Posterior vena cava (tissue), 2 donors: ENCODE results near the gene ITFG1. TPM values are rescaled to one million over a fixed set of nuclear protein-coding genes. Genes with fewer than 3 reads are reported as not detected.
"Not testable (repeated sequence)": the region's sequence is repeated elsewhere in the genome, so short reads cannot be mapped to it uniquely, and the experiment has no call there.

Source experiments
- DNase-seq: peaks from one replicate; pipeline ENCODE4 v3.0.0-alpha.2; 2020; ENCODE audit warnings: low spot score
- intact Hi-C, 2 donors: fragments of 100-400 bp; cut with DNase I; formaldehyde crosslinking; loops; one replicate each; pipeline versions ENCODE4 v1.14.1 to v1.14.2; 2022 to 2023
- total RNA-seq, 2 donors: library from RNA; stranded (reverse); fragmentation: NEBNext Ultra II Directional; extraction: Animal tissue kit (Norgen Biotek cat#: 25700); gene quantifications; one replicate each; pipeline ENCODE4 v1.2.1, GENCODE V29; 2021
- donor health status: DM: yes; HTN: yes; CAD: no.
- donor health status: DM: yes; HTN: yes; CAD: no.

The ITFG1 gene
- total RNA-seq, 2 donors from 2014 or later: 37.6 to 43.7 TPM

- intact Hi-C loops: no loop called here
- DNase-seq: no peak
Observed at GRCh38 chr16:47476654-47477345, 15.9 kb upstream of the ITFG1 start.

- DNase-seq: no peak
- intact Hi-C loops: no loop called here
Observed at GRCh38 chr16:47475786-47476185, 14.9 kb upstream of the ITFG1 start.

GRCh38 chr16:47473792-47474191 is 12.9 kb upstream of the ITFG1 start:
- intact Hi-C loops: no loop called here
- no peak for DNase-seq

- DNase-seq: not testable (repeated sequence)
Observed at GRCh38 chr16:47473004-47473403, 12.1 kb upstream of the ITFG1 start.

GRCh38 chr16:47470810-47471209 is 9.9 kb upstream of the ITFG1 start:
- no peak for DNase-seq
- intact Hi-C loops: no loop called here

More at GRCh38 chr16:47473004-47473403, 12.1 kb upstream of the ITFG1 start:
- intact Hi-C loops: not testable (repeated sequence)

GRCh38 chr16:47470211-47470610 is 9.3 kb upstream of the ITFG1 start:
- intact Hi-C loops: no loop called here
- DNase-seq: no peak

GRCh38 chr16:47469227-47469626 is 8.4 kb upstream of the ITFG1 start:
- no peak for DNase-seq
- intact Hi-C loops: no loop called here

- intact Hi-C loops, DNase-seq: not testable (repeated sequence)
Observed at GRCh38 chr16:47468070-47468689, 7.3 kb upstream of the ITFG1 start.

GRCh38 chr16:47467501-47467900 is 6.6 kb upstream of the ITFG1 start:
- intact Hi-C loops: no loop called here
- no peak for DNase-seq

GRCh38 chr16:47465919-47466630 is 5.2 kb upstream of the ITFG1 start:
- intact Hi-C loops: no loop called here

GRCh38 chr16:47463771-47464624 is 3.1 kb upstream of the ITFG1 start:
- DNase-seq: no peak
- intact Hi-C loops: no loop called here

More at GRCh38 chr16:47465919-47466630, 5.2 kb upstream of the ITFG1 start:
- no peak for DNase-seq

GRCh38 chr16:47461598-47462266 is 869 bp upstream of the ITFG1 start:
- DNase-seq: no peak
- intact Hi-C loops: no loop called here

GRCh38 chr16:47460359-47460710 is 528 bp downstream of the ITFG1 start:
- intact Hi-C loops: no loop called here
- DNase-seq: no peak

- DNase-seq: no peak
- intact Hi-C loops: no loop called here
Observed at GRCh38 chr16:47459603-47460002, 1.3 kb downstream of the ITFG1 start.

GRCh38 chr16:47458331-47458730 is 2.5 kb downstream of the ITFG1 start:
- no peak for DNase-seq
- intact Hi-C loops: no loop called here

GRCh38 chr16:47449788-47450187 is 11.1 kb downstream of the ITFG1 start:
- intact Hi-C loops: no loop called here
- DNase-seq: no peak

GRCh38 chr16:47448830-47449575 is 11.9 kb downstream of the ITFG1 start:
- intact Hi-C loops: no loop called here
- DNase-seq: no peak

- intact Hi-C loops: no loop called here
Observed at GRCh38 chr16:47446431-47446830, 14.4 kb downstream of the ITFG1 start.

More at GRCh38 chr16:47446431-47446830, 14.4 kb downstream of the ITFG1 start:
- DNase-seq: no peak
